Erythroblast (primary cell): ENCODE measurements around the gene WDR7.

Source experiments
- GATA1 ChIP-seq: IDR thresholded peaks from 2 replicates; pipeline ENCODE4 v1.6.1; 2011; ENCODE audit warnings: low read depth, mild to moderate bottlenecking, control low read depth, low read length, moderate library complexity
- POLR2A ChIP-seq: IDR thresholded peaks from 2 replicates; pipeline ENCODE4 v1.6.1; 2011; ENCODE audit warnings: mild to moderate bottlenecking, low read length

DNA sequence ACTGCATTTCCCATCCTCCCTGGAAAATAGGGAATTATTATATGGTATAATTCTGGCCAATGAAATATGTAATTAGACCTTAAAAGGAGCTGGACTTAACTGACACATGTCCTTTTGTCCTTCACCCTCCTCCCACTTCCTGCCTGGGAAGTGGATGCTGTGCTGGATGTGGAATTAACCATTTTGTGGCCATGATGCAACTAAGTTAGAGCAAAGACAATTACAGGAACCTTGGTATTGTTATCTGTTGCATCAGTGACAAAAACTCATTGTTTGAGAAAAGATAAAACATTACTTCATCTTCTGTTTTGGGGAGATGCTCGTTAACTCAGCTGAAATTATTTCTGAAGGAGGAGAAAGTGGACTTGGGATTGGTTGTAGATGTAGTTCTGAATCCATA is 268.0 kb downstream of the WDR7 start:
- TF ChIP-seq POLR2A, result no peak
- no peak for TF ChIP-seq GATA1
